ENCODE data around the gene GID4.
"Not testable (repeated sequence)": the region's sequence is repeated elsewhere in the genome, so short reads cannot be mapped to it uniquely, and the experiment has no call there.

GID4 gene

GRCh38 chr17:18038861-18039534, at the start of gene GID4, which contains the start of gene ATPAF2:
GID4 (plus strand) TSS chr17:18039408; CDS start chr17:18039465, 57 bp downstream.
ATPAF2 (minus strand) TSS chr17:18039168; CDS start chr17:18039013, 155 bp downstream.
- DNase-seq: peak; percentile 92

- DNase-seq: no peak
Observed at GRCh38 chr17:17989618-17990017, 49.6 kb upstream of the GID4 start.

- no peak for DNase-seq
Observed at GRCh38 chr17:17990282-17990681, 48.9 kb upstream of the GID4 start.

- no peak for DNase-seq
Observed at GRCh38 chr17:17993366-17993765, 45.8 kb upstream of the GID4 start.

GRCh38 chr17:17993852-17994251, 45.4 kb upstream of the GID4 start:
- no peak for DNase-seq

GRCh38 chr17:17994271-17995069, 44.7 kb upstream of the GID4 start:
- peak; percentile 13 for DNase-seq

GRCh38 chr17:17995887-17996286, 43.3 kb upstream of the GID4 start:
- not testable (repeated sequence) for DNase-seq

- DNase-seq: no peak
Observed at GRCh38 chr17:17998934-17999333, 40.3 kb upstream of the GID4 start.

- DNase-seq: no peak
Observed at GRCh38 chr17:17999364-18000029, 39.7 kb upstream of the GID4 start.

GRCh38 chr17:18000030-18000408, 39.2 kb upstream of the GID4 start:
- DNase-seq: no peak

- DNase-seq: no peak
Observed at GRCh38 chr17:18002171-18002570, 37.0 kb upstream of the GID4 start.

- DNase-seq: no peak
Observed at GRCh38 chr17:18004345-18004744, 34.9 kb upstream of the GID4 start.

GRCh38 chr17:18004884-18005305, 34.3 kb upstream of the GID4 start:
- no peak for DNase-seq

GRCh38 chr17:18005496-18005895, 33.7 kb upstream of the GID4 start:
- DNase-seq: no peak

- DNase-seq: no peak
Observed at GRCh38 chr17:18006495-18007239, 32.5 kb upstream of the GID4 start.

GRCh38 chr17:18008496-18009268, 30.5 kb upstream of the GID4 start:
- no peak for DNase-seq

GRCh38 chr17:18009609-18010420, 29.4 kb upstream of the GID4 start:
- DNase-seq: no peak

GRCh38 chr17:18011286-18011685, 27.9 kb upstream of the GID4 start:
- no peak for DNase-seq

GRCh38 chr17:18014006-18014405, 25.2 kb upstream of the GID4 start:
- no peak for DNase-seq

- peak; percentile 82 for DNase-seq
Observed at GRCh38 chr17:18015593-18015992, 23.6 kb upstream of the GID4 start.

- no peak for DNase-seq
Observed at GRCh38 chr17:18016426-18016825, 22.8 kb upstream of the GID4 start.
